IMR-90 (cell line): ENCODE results near the gene AAR2. TPM values are rescaled to one million over a fixed set of nuclear protein-coding genes. Genes with fewer than 3 reads are reported as not detected.

Experiments used
- ATAC-seq: fragments of 200-7000 bp; cut with Tn5 transposase; 2 replicates; pipeline ENCODE4 v1.9.1; 2020; ENCODE audit warnings: low read depth, mild to moderate bottlenecking, moderate library complexity
- BruUV-seq: library from RNA; stranded (reverse); fragments of 400-500 nt; replicated peaks from 2 replicates; lab custom pipeline; 2021; lab: Mats Ljungman, UMichigan
- CTCF ChIA-PET: fragments of 300-600 bp; formaldehyde crosslinking; extraction: SDS; loops from one replicate; lab custom pipeline; 2021; ENCODE audit warnings: antibody characterized with exemption; lab: Yijun Ruan, JAX
- POLR2A ChIA-PET: fragments of 300-600 bp; sonication (Branson Sonifier 250); formaldehyde crosslinking; loops from one replicate; lab custom pipeline; 2022; ENCODE audit warnings: antibody characterized with exemption; ENCODE audit not compliant: unreplicated experiment; lab: Charles Lee
- DNase-seq: peaks from one replicate; pipeline ENCODE4 v3.0.0; 2013
- H2AFZ ChIP-seq: replicated peaks from 2 replicates; pipeline ENCODE3; 2013; ENCODE audit warnings: low read length, mild to moderate bottlenecking; ENCODE audit not compliant: poor library complexity
- H2AK5ac ChIP-seq: 2 replicates; pipeline ENCODE4 v1.6.1; 2013; ENCODE audit warnings: low read depth, low read length, inconsistent platforms
- H2AK9ac ChIP-seq: replicated peaks from 2 replicates; pipeline ENCODE3; 2013; ENCODE audit warnings: mild to moderate bottlenecking, low read depth, low read length, moderate library complexity; ENCODE audit not compliant: poor library complexity
- H2BK120ac ChIP-seq: 2 replicates; pipeline ENCODE4 v1.6.1; 2013; ENCODE audit warnings: low read depth, low read length, inconsistent platforms
- H2BK15ac ChIP-seq: 3 replicates; pipeline ENCODE4 v1.6.1; 2013; ENCODE audit warnings: low read depth, low read length, inconsistent platforms
- H2BK20ac ChIP-seq: 2 replicates; pipeline ENCODE4 v1.6.1; 2013; ENCODE audit warnings: low read depth, mild to moderate bottlenecking, inconsistent platforms, low read length, moderate library complexity
- H2BK5ac ChIP-seq: 2 replicates; pipeline ENCODE4 v1.6.1; 2013; ENCODE audit warnings: mild to moderate bottlenecking, low read depth, low read length, inconsistent platforms; ENCODE audit not compliant: poor library complexity, severe bottlenecking
- H3K14ac ChIP-seq: replicated peaks from 2 replicates; pipeline ENCODE4 v1.6.1; 2013; ENCODE audit warnings: low read depth, low read length, inconsistent platforms
- H3K18ac ChIP-seq: 2 replicates; pipeline ENCODE4 v1.6.1; 2013; ENCODE audit warnings: low read depth, low read length, control low read depth
- H3K23ac ChIP-seq: 2 replicates; pipeline ENCODE4 v1.6.1; 2013; ENCODE audit warnings: low read depth, low read length, inconsistent platforms
- H3K27ac ChIP-seq: 2 replicates; pipeline ENCODE4 v1.5.1; 2013; ENCODE audit warnings: mild to moderate bottlenecking, control low read depth, low read length; ENCODE audit not compliant: insufficient read depth
- H3K27me3 ChIP-seq: 2 replicates; pipeline ENCODE4 v1.6.1; 2013; ENCODE audit warnings: low read length; ENCODE audit not compliant: control insufficient read depth, insufficient read depth
- H3K36me3 ChIP-seq: 2 replicates; pipeline ENCODE4 v1.6.1; 2013; ENCODE audit warnings: low read length, mixed read lengths; ENCODE audit not compliant: control insufficient read depth, insufficient read depth
- H3K4ac ChIP-seq: 2 replicates; pipeline ENCODE4 v1.6.1; 2013; ENCODE audit warnings: low read depth, low read length, inconsistent platforms
- H3K4me1 ChIP-seq: 2 replicates; pipeline ENCODE4 v1.6.1; 2013; ENCODE audit warnings: low read length, mixed read lengths; ENCODE audit not compliant: control insufficient read depth, insufficient read depth
- H3K4me2 ChIP-seq: 2 replicates; pipeline ENCODE4 v1.6.1; 2013; ENCODE audit warnings: low read depth, mild to moderate bottlenecking, control low read depth, low read length, moderate library complexity
- H3K4me3 ChIP-seq: 2 replicates; pipeline ENCODE4 v1.5.1; 2013; ENCODE audit warnings: low read depth, mild to moderate bottlenecking, control low read depth, low read length, moderate library complexity; ENCODE audit not compliant: insufficient read depth
- H3K56ac ChIP-seq: 2 replicates; pipeline ENCODE4 v1.6.1; 2013; ENCODE audit warnings: low read length, inconsistent platforms; ENCODE audit not compliant: insufficient read depth; ENCODE audit errors: extremely low read depth
- H3K79me1 ChIP-seq, 2 experiments: 2 replicates each; pipeline ENCODE4 v1.6.1; 2013; ENCODE audit warnings: low read length in 2 of 2, inconsistent platforms in 1 of 2, low read depth in 1 of 2
- H3K9ac ChIP-seq: 2 replicates; pipeline ENCODE4 v1.6.1; 2013; ENCODE audit warnings: low read depth, low read length, control low read depth
- H3K9me1 ChIP-seq: 2 replicates; pipeline ENCODE4 v1.6.1; 2013; ENCODE audit warnings: low read length, inconsistent platforms; ENCODE audit not compliant: insufficient read depth
- H3K9me3 ChIP-seq: 2 replicates; pipeline ENCODE4 v1.6.1; 2013; ENCODE audit warnings: low read length; ENCODE audit not compliant: control insufficient read depth, insufficient read depth
- H4K20me1 ChIP-seq: 2 replicates; pipeline ENCODE4 v1.6.1; 2013; ENCODE audit warnings: low read length, inconsistent platforms; ENCODE audit not compliant: insufficient read depth
- H4K5ac ChIP-seq: 2 replicates; pipeline ENCODE4 v1.6.1; 2013; ENCODE audit warnings: mild to moderate bottlenecking, low read depth, low read length, control low read depth
- H4K8ac ChIP-seq, 2 experiments: 2 replicates each; pipeline ENCODE4 v1.6.1; 2013; ENCODE audit warnings: low read depth in 2 of 2, low read length in 2 of 2, control low read depth in 1 of 2, inconsistent platforms in 1 of 2
- H4K91ac ChIP-seq: 2 replicates; pipeline ENCODE4 v1.6.1; 2013; ENCODE audit warnings: low read depth, low read length, inconsistent platforms; ENCODE audit not compliant: insufficient read depth
- BHLHE40 ChIP-seq: fragments of 150-350 bp; IDR thresholded peaks from 2 replicates; pipeline ENCODE4 v1.6.1; 2016; ENCODE audit warnings: mild to moderate bottlenecking, low read depth, low read length
- CEBPB ChIP-seq: IDR thresholded peaks from 2 replicates; pipeline ENCODE4 v1.6.1; 2012; ENCODE audit warnings: low read depth, low read length, improper control_type of control experiment
- CHD1 ChIP-seq: IDR thresholded peaks from 2 replicates; pipeline ENCODE4 v1.6.1; 2012; ENCODE audit warnings: low read depth, low read length, improper control_type of control experiment
- FOS ChIP-seq: fragments of 150-350 bp; IDR thresholded peaks from 2 replicates; pipeline ENCODE4 v1.6.1; 2016; ENCODE audit warnings: low read depth, low read length
- MAFK ChIP-seq: IDR thresholded peaks from 2 replicates; pipeline ENCODE4 v1.6.1; 2012; ENCODE audit warnings: low read depth, low read length, improper control_type of control experiment
- MAZ ChIP-seq: IDR thresholded peaks from 2 replicates; pipeline ENCODE4 v1.6.1; 2012; ENCODE audit warnings: low read depth, mild to moderate bottlenecking, low read length, improper control_type of control experiment, moderate library complexity, borderline replicate concordance
- MXI1 ChIP-seq: IDR thresholded peaks from 2 replicates; pipeline ENCODE4 v1.6.1; 2012; ENCODE audit warnings: low read depth, mild to moderate bottlenecking, low read length, moderate library complexity, borderline replicate concordance
- NFE2L2 ChIP-seq: fragments of 150-350 bp; IDR thresholded peaks from 2 replicates; pipeline ENCODE4 v1.6.1; 2016; ENCODE audit warnings: low read depth, mild to moderate bottlenecking, low read length
- POLR2A ChIP-seq: IDR thresholded peaks from 2 replicates; pipeline ENCODE4 v1.6.1; 2012; ENCODE audit warnings: mild to moderate bottlenecking, low read depth, low read length
- RAD21 ChIP-seq: IDR thresholded peaks from 2 replicates; pipeline ENCODE4 v1.6.1; 2012; ENCODE audit warnings: low read length, improper control_type of control experiment
- RCOR1 ChIP-seq: IDR thresholded peaks from 2 replicates; pipeline ENCODE4 v1.6.1; 2012; ENCODE audit warnings: mild to moderate bottlenecking, low read length, improper control_type of control experiment; ENCODE audit not compliant: insufficient replicate concordance
- RFX5 ChIP-seq: IDR thresholded peaks from 2 replicates; pipeline ENCODE4 v1.8.0; 2012; ENCODE audit warnings: low read depth, mild to moderate bottlenecking, low read length, moderate library complexity
- SMC3 ChIP-seq: fragments of 150-350 bp; IDR thresholded peaks from 2 replicates; pipeline ENCODE4 v1.6.1; 2016; ENCODE audit warnings: low read depth, mild to moderate bottlenecking, antibody characterized with exemption, low read length, moderate library complexity
- WGBS, 2 experiments: methylation state at CpG; one replicate each; pipeline versions ENCODE4 v1.1.5 to v1.1.7; 2013; ENCODE audit warnings: missing lambda C conversion rate in 2 of 2; ENCODE audit not compliant: insufficient read length in 1 of 2; ENCODE audit errors: extremely low coverage in 2 of 2; 5-methylcytosine and 5-hydroxymethylcytosine counted together
- dilution Hi-C: fragments of 300-500 bp; cut with HindIII; formaldehyde crosslinking; loops from one replicate; pipeline ENCODE4 v1.14.3; 2018; ENCODE audit warnings: low sequenced_read_pairs; ENCODE audit not compliant: unreplicated experiment
- in situ Hi-C: fragments of 300-500 bp; cut with MboI; formaldehyde crosslinking; loops from 3 replicates; pipeline ENCODE4 v1.14.3; 2019; ENCODE audit warnings: low sequenced_read_pairs, inconsistent platforms, mixed read lengths
- intact Hi-C: fragments of 100-400 bp; cut with micrococcal nuclease; formaldehyde crosslinking; loops from 2 replicates; pipeline ENCODE4 v1.10.0; 2022
- polyA plus RNA-seq, 3 experiments: library from polyadenylated mRNA; depleted of rRNA; stranded (reverse); fragments of >200 nt; gene quantifications; 2 replicates each; pipeline ENCODE4 v1.2.3, GENCODE V29; 2012; ENCODE audit warnings: low replicate concordance in 1 of 3
- total RNA-seq: library from RNA; depleted of rRNA; stranded (reverse); fragments of >200 nt; gene quantifications from 2 replicates; pipeline ENCODE4 v1.2.3, GENCODE V29; 2012
- TF ChIP-seq, protein P1 (sequence below): conservative IDR thresholded peaks from 2 replicates; pipeline ENCODE4 v1.5.1; 2012; ENCODE audit warnings: mild to moderate bottlenecking, low read depth, low read length, improper control_type of control experiment
- TF ChIP-seq, protein P2 (sequence below): fragments of 150-350 bp; IDR thresholded peaks from 2 replicates; pipeline ENCODE4 v1.6.1; 2017; ENCODE audit warnings: mild to moderate bottlenecking, antibody characterized with exemption, low read length, low read depth
- TF ChIP-seq, protein P3 (sequence below): fragments of 150-350 bp; IDR thresholded peaks from 2 replicates; pipeline ENCODE4 v1.6.1; 2016; ENCODE audit warnings: low read depth, mild to moderate bottlenecking, low read length, moderate library complexity, borderline replicate concordance

AAR2 gene
- total and polyA plus RNA-seq, 2 of the 4 experiments (the other 2 are of a cell fraction), result 28.2 to 35.8 TPM

DNA sequence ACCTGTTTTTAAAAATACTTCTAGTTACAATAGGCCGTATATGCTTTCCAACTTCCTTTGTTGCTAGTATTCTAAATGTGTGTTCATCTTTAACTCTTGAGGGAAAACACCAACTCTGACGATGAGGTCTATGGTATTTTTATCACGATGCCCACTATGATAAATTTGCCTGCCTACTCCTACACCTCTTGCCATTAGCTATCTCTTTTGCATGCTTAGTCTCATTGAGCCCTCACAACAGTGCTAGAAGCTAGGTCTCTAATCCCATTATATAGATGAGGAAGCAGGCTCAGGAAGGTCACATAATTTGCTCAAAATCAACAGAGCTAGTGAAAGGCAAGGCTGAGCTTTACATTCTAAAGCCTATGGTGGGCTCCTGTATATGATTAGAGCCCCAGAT, 13.2 kb downstream of the AAR2 start:
- peaks cover 6% of the 10 kb centered on the region; the same call in 1 of the 2 replicates for H3K9me1 ChIP-seq
- H3K4me1 ChIP-seq, result no peaks in the 10 kb centered on the region
- BruUV-seq, result no TSS peak
- H3K4ac ChIP-seq, result no peak overlapping the region
- no peak overlapping the region for H3K18ac ChIP-seq
- H3K4me3 ChIP-seq, result no peak overlapping the region
- TF ChIP-seq, protein P1, sequence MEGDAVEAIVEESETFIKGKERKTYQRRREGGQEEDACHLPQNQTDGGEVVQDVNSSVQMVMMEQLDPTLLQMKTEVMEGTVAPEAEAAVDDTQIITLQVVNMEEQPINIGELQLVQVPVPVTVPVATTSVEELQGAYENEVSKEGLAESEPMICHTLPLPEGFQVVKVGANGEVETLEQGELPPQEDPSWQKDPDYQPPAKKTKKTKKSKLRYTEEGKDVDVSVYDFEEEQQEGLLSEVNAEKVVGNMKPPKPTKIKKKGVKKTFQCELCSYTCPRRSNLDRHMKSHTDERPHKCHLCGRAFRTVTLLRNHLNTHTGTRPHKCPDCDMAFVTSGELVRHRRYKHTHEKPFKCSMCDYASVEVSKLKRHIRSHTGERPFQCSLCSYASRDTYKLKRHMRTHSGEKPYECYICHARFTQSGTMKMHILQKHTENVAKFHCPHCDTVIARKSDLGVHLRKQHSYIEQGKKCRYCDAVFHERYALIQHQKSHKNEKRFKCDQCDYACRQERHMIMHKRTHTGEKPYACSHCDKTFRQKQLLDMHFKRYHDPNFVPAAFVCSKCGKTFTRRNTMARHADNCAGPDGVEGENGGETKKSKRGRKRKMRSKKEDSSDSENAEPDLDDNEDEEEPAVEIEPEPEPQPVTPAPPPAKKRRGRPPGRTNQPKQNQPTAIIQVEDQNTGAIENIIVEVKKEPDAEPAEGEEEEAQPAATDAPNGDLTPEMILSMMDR, result no peak
- no peak for TF ChIP-seq RFX5
- TF ChIP-seq POLR2A, result no peak
- TF ChIP-seq, protein P2, sequence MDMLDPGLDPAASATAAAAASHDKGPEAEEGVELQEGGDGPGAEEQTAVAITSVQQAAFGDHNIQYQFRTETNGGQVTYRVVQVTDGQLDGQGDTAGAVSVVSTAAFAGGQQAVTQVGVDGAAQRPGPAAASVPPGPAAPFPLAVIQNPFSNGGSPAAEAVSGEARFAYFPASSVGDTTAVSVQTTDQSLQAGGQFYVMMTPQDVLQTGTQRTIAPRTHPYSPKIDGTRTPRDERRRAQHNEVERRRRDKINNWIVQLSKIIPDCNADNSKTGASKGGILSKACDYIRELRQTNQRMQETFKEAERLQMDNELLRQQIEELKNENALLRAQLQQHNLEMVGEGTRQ, result no peak
- TF ChIP-seq BHLHE40, result no peak
- no peak for TF ChIP-seq CEBPB
- TF ChIP-seq SMC3, result no peak
- no peak for TF ChIP-seq NFE2L2
- TF ChIP-seq MAZ, result no peak
- TF ChIP-seq CHD1, result no peak
- no peak for TF ChIP-seq RCOR1
- no peak for TF ChIP-seq MXI1
- no peak for TF ChIP-seq FOS
- no peak for TF ChIP-seq MAFK
- TF ChIP-seq RAD21, result no peak
- TF ChIP-seq, protein P3, sequence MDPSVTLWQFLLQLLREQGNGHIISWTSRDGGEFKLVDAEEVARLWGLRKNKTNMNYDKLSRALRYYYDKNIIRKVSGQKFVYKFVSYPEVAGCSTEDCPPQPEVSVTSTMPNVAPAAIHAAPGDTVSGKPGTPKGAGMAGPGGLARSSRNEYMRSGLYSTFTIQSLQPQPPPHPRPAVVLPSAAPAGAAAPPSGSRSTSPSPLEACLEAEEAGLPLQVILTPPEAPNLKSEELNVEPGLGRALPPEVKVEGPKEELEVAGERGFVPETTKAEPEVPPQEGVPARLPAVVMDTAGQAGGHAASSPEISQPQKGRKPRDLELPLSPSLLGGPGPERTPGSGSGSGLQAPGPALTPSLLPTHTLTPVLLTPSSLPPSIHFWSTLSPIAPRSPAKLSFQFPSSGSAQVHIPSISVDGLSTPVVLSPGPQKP, result no peak
- H3K56ac ChIP-seq, result no peak overlapping the region
- no peak overlapping the region for H2BK5ac ChIP-seq
- DNase-seq (no peak), ATAC-seq (no peak)
- H2BK15ac ChIP-seq, result no peak overlapping the region
- peaks cover 21% of the 10 kb centered on the region for H4K20me1 ChIP-seq
- H3K27ac ChIP-seq, result no peak overlapping the region
- ChIA-PET CTCF (no interaction called here), POLR2A (no interaction called here)
- no peak overlapping the region for H4K8ac ChIP-seq
- in situ Hi-C loops, result no loop called here
- intact Hi-C loops, result no loop called here
- H3K14ac ChIP-seq, result no peak overlapping the region
- H3K79me1 ChIP-seq, result peaks cover 31 to 38% of the 10 kb centered on the region in 2 experiments
- no peak overlapping the region for H2AK9ac ChIP-seq
- H3K9me3 ChIP-seq, result no peaks in the 10 kb centered on the region
- no peak overlapping the region for H2BK20ac ChIP-seq
- no peak overlapping the region for H2BK120ac ChIP-seq
- H4K5ac ChIP-seq, result no peak overlapping the region
- no peak overlapping the region for H3K23ac ChIP-seq
- no peak overlapping the region for H3K9ac ChIP-seq
- no CpG with 5 or more reads among the region's 3 CpGs for WGBS, 2 experiments
- no peak overlapping the region for H4K91ac ChIP-seq
- dilution Hi-C loops, result no loop called here
- no peak overlapping the region for H2AK5ac ChIP-seq
- H2AFZ ChIP-seq, result no peak overlapping the region
- H3K4me2 ChIP-seq, result no peak overlapping the region
- peaks cover 53% of the 10 kb centered on the region for H3K36me3 ChIP-seq
- no peaks in the 10 kb centered on the region for H3K27me3 ChIP-seq
